Upper lobe of left lung (tissue), 4 donors: Measurements from ENCODE around the gene KIAA0825.

Experiments used
- CTCF ChIP-seq, 6 experiments: fragments of 450-650 bp in 4 of 6; fragments of 200-600 bp in 2 of 6; sonication (generic) in 2 of 6; IDR thresholded peaks; one replicate each; pipeline ENCODE4 v1.5.1; 2016 to 2019; ENCODE audit warnings: antibody characterized with exemption in 6 of 6
- EP300 ChIP-seq, 4 donors: sonication (generic); formaldehyde crosslinking; IDR thresholded peaks; one replicate each; pipeline ENCODE4 v1.5.1; 2017; ENCODE audit warnings: antibody characterized with exemption in 4 of 4, control low read depth in 2 of 4
- POLR2AphosphoS5 ChIP-seq, 2 donors: sonication (generic); formaldehyde crosslinking; IDR thresholded peaks; one replicate each; pipeline ENCODE4 v1.5.1; 2017; ENCODE audit warnings: antibody characterized with exemption in 2 of 2

GRCh38 chr5:94361161-94361560, 257.2 kb downstream of the KIAA0825 start:
- no peak for TF ChIP-seq CTCF (IDR thresholded peaks at IDR 0.05)
- TF ChIP-seq POLR2AphosphoS5 (IDR thresholded peaks at IDR 0.05), result no peak
- TF ChIP-seq EP300 (IDR thresholded peaks at IDR 0.05), result no peak
